Nephron (organoid): ENCODE results near the gene ETS1.

Experiments
- H3K27ac Mint-ChIP-seq, 3 experiments: 2 replicates each; pipeline ENCODE4 v1.8.0; 2020; ENCODE audit warnings: mixed read lengths in 3 of 3, mild to moderate bottlenecking in 2 of 3, moderate library complexity in 1 of 3
- H3K27me3 Mint-ChIP-seq: 2 replicates; pipeline ENCODE4 v1.8.0; 2021; ENCODE audit warnings: low read depth, mild to moderate bottlenecking, moderate library complexity, mixed read lengths
- H3K36me3 Mint-ChIP-seq: 2 replicates; pipeline ENCODE4 v1.8.0; 2020; ENCODE audit warnings: low read depth, mixed read lengths
- H3K4me1 Mint-ChIP-seq: 2 replicates; pipeline ENCODE4 v1.8.0; 2020; ENCODE audit warnings: mixed read lengths
- H3K4me3 Mint-ChIP-seq, 3 experiments: 2 replicates each; pipeline ENCODE4 v1.8.0; 2020; ENCODE audit warnings: mild to moderate bottlenecking in 3 of 3, mixed read lengths in 3 of 3, moderate library complexity in 2 of 3
- H3K9me3 Mint-ChIP-seq: 2 replicates; pipeline ENCODE4 v1.8.0; 2020; ENCODE audit warnings: mixed read lengths
- TF ChIP-seq, protein P1 (sequence below), 3 experiments: fragments of 200-600 bp; sonication (generic); IDR thresholded peaks; one replicate each; pipeline ENCODE4 v1.5.0; 2021; ENCODE audit warnings: antibody characterized with exemption in 3 of 3; ENCODE audit not compliant: unreplicated experiment in 3 of 3

The ETS1 gene

GRCh38 chr11:128488471-128488870 is 98.9 kb downstream of the ETS1 start:
- TF ChIP-seq, protein P1, sequence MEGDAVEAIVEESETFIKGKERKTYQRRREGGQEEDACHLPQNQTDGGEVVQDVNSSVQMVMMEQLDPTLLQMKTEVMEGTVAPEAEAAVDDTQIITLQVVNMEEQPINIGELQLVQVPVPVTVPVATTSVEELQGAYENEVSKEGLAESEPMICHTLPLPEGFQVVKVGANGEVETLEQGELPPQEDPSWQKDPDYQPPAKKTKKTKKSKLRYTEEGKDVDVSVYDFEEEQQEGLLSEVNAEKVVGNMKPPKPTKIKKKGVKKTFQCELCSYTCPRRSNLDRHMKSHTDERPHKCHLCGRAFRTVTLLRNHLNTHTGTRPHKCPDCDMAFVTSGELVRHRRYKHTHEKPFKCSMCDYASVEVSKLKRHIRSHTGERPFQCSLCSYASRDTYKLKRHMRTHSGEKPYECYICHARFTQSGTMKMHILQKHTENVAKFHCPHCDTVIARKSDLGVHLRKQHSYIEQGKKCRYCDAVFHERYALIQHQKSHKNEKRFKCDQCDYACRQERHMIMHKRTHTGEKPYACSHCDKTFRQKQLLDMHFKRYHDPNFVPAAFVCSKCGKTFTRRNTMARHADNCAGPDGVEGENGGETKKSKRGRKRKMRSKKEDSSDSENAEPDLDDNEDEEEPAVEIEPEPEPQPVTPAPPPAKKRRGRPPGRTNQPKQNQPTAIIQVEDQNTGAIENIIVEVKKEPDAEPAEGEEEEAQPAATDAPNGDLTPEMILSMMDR (IDR thresholded peaks at IDR 0.05; ENCODE audit: unreplicated experiment in 3 of 3), result no peak
- Mint-ChIP-seq H3K4me1 (peaks cover 20% of the 10 kb centered on the region), H3K36me3 (peaks cover 78% of the 10 kb centered on the region), H3K27me3 (no peaks in the 10 kb centered on the region), H3K27ac (no peak overlapping the region), H3K9me3 (no peaks in the 10 kb centered on the region), H3K4me3 (no peak overlapping the region)

- H3K27ac Mint-ChIP-seq, result no peak overlapping the region
- H3K36me3 Mint-ChIP-seq, result peaks cover 83% of the 10 kb centered on the region
- TF ChIP-seq, protein P1 (IDR thresholded peaks at IDR 0.05; ENCODE audit: unreplicated experiment in 3 of 3), result no peak
- H3K27me3 Mint-ChIP-seq, result no peaks in the 10 kb centered on the region
- no peak overlapping the region for H3K4me3 Mint-ChIP-seq
- peaks cover 16% of the 10 kb centered on the region for H3K4me1 Mint-ChIP-seq
- H3K9me3 Mint-ChIP-seq, result no peaks in the 10 kb centered on the region
Observed at GRCh38 chr11:128487978-128488377, 99.4 kb downstream of the ETS1 start.

DNA sequence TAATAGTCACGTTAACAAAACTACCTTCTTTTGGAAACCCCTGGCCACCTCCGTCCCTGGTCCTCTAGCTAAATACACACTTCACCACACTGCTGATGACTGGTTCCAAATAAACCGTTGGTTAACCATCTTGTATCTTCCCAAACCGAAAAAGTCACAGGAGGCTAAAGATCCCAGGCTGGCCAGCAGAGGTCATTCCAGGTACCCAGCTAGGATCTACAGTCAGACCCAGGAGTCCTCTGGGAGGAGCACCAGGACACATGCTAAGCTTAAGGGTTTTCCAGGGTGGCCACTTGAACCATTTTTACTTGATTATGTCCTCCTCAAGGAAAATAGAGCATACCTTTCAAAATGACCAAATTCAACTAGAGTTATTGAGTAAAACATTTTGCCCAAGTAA is 103.2 kb downstream of the ETS1 start:
- TF ChIP-seq, protein P1 (IDR thresholded peaks at IDR 0.05; ENCODE audit: unreplicated experiment in 3 of 3), result no peak
- Mint-ChIP-seq H3K27me3 (no peaks in the 10 kb centered on the region), H3K9me3 (no peaks in the 10 kb centered on the region), H3K4me1 (no peaks in the 10 kb centered on the region), H3K4me3 (no peak overlapping the region), H3K27ac (no peak overlapping the region), H3K36me3 (peaks cover 95% of the 10 kb centered on the region)

GRCh38 chr11:128483211-128483788 is 104.1 kb downstream of the ETS1 start:
- H3K4me1 Mint-ChIP-seq, result no peaks in the 10 kb centered on the region
- TF ChIP-seq, protein P1 (IDR thresholded peaks at IDR 0.05; ENCODE audit: unreplicated experiment in 3 of 3), result no peak
- no peak overlapping the region for H3K27ac Mint-ChIP-seq
- H3K36me3 Mint-ChIP-seq, result peaks cover 95% of the 10 kb centered on the region
- no peaks in the 10 kb centered on the region for H3K27me3 Mint-ChIP-seq
- no peak overlapping the region for H3K4me3 Mint-ChIP-seq
- H3K9me3 Mint-ChIP-seq, result no peaks in the 10 kb centered on the region

- Mint-ChIP-seq H3K4me3 (no peak overlapping the region), H3K27me3 (no peaks in the 10 kb centered on the region), H3K27ac (no peak overlapping the region), H3K4me1 (no peaks in the 10 kb centered on the region), H3K9me3 (no peaks in the 10 kb centered on the region), H3K36me3 (peaks cover 93% of the 10 kb centered on the region)
- TF ChIP-seq, protein P1 (IDR thresholded peaks at IDR 0.05; ENCODE audit: unreplicated experiment in 3 of 3), result no peak
Observed at GRCh38 chr11:128482512-128483191, 104.7 kb downstream of the ETS1 start.

DNA sequence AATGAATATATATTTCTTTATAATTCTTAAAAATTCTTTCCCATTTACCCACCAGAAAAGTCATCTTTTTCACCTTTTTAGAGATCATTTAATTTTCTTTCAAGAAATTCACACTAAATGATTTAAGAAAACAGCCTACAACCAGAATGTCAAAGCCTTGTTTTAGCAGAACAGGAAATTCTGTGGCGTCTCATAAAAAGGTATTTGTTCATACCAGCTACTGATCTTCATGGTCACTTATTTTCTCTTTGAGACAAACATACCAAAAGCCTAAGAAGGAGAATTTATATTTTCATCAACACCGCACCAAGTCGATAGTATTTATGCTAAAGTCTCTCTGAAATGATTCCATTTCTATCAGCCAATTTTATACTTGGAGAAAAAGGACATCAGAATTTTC is 105.3 kb downstream of the ETS1 start:
- Mint-ChIP-seq H3K9me3 (no peaks in the 10 kb centered on the region), H3K4me1 (peaks cover 1% of the 10 kb centered on the region), H3K27ac (no peak overlapping the region), H3K27me3 (no peaks in the 10 kb centered on the region), H3K4me3 (no peak overlapping the region), H3K36me3 (peaks cover 96% of the 10 kb centered on the region)
- TF ChIP-seq, protein P1 (IDR thresholded peaks at IDR 0.05; ENCODE audit: unreplicated experiment in 3 of 3), result no peak
